Keratinocyte (primary cell): Measurements from ENCODE around the gene KCNN4. TPM values are rescaled to one million over a fixed set of nuclear protein-coding genes. Genes with fewer than 3 reads are reported as not detected.

ENCODE experiments used
- DNase-seq: peaks from one replicate; pipeline ENCODE4 v3.0.0-alpha.2; 2011; ENCODE audit warnings: low read depth, missing footprints, low spot score
- FAIRE-seq: peaks from 2 replicates; lab custom pipeline; 2011; peaks lifted over from hg19 to GRCh38; lab: Jason Lieb, UNC
- H2AFZ ChIP-seq: 2 replicates; pipeline ENCODE4 v1.6.0; 2012; ENCODE audit warnings: low read length, control low read depth, inconsistent platforms; ENCODE audit not compliant: control insufficient read depth
- H3K27ac ChIP-seq: 2 replicates; pipeline ENCODE4 v1.5.1; 2011; ENCODE audit warnings: low read length; ENCODE audit not compliant: control insufficient read depth, insufficient read depth
- H3K27me3 ChIP-seq: 3 replicates; pipeline ENCODE4 v1.6.0; 2011; ENCODE audit warnings: low read length; ENCODE audit not compliant: control insufficient read depth, insufficient read depth; ENCODE audit errors: extremely low read depth
- H3K36me3 ChIP-seq, 2 experiments: 2 replicates in 1 of 2; 3 replicates in 1 of 2; pipeline ENCODE4 v1.5.1; 2011; ENCODE audit warnings: low read length in 2 of 2, mild to moderate bottlenecking in 1 of 2; ENCODE audit not compliant: control insufficient read depth in 2 of 2, insufficient read depth in 2 of 2; ENCODE audit errors: extremely low read depth in 1 of 2
- H3K4me1 ChIP-seq: 3 replicates; pipeline ENCODE4 v1.5.1; 2011; ENCODE audit warnings: low read length; ENCODE audit not compliant: control insufficient read depth, insufficient read depth; ENCODE audit errors: extremely low read depth
- H3K4me2 ChIP-seq: 3 replicates; pipeline ENCODE4 v1.6.0; 2011; ENCODE audit warnings: low read depth, low read length; ENCODE audit not compliant: control insufficient read depth, insufficient read depth; ENCODE audit errors: extremely low read depth
- H3K4me3 ChIP-seq, 3 experiments: fragments of 200-600 bp in 1 of 3; sonication (generic) in 1 of 3; 2 replicates in 2 of 3; 3 replicates in 1 of 3; pipeline ENCODE4 v1.5.1; 2011 to 2016; ENCODE audit warnings: low read length in 3 of 3, mild to moderate bottlenecking in 3 of 3, control low read depth in 2 of 3, inconsistent platforms in 1 of 3, low read depth in 1 of 3, mixed read lengths in 1 of 3, mixed run types in 1 of 3, moderate library complexity in 1 of 3; ENCODE audit not compliant: control insufficient read depth in 2 of 3, insufficient read depth in 2 of 3; ENCODE audit errors: extremely low read depth in 1 of 3
- H3K79me2 ChIP-seq: 2 replicates; pipeline ENCODE4 v1.6.0; 2012; ENCODE audit warnings: low read length; ENCODE audit not compliant: control insufficient read depth, insufficient read depth
- H3K9ac ChIP-seq: 3 replicates; pipeline ENCODE4 v1.6.0; 2011; ENCODE audit warnings: low read length; ENCODE audit not compliant: control insufficient read depth, insufficient read depth; ENCODE audit errors: extremely low read depth
- H3K9me1 ChIP-seq: 3 replicates; pipeline ENCODE4 v1.6.0; 2011; ENCODE audit warnings: low read length; ENCODE audit not compliant: control insufficient read depth, insufficient read depth; ENCODE audit errors: extremely low read depth
- H3K9me3 ChIP-seq: 2 replicates; pipeline ENCODE4 v1.5.1; 2012; ENCODE audit warnings: low read depth, low read length; ENCODE audit not compliant: control insufficient read depth
- H4K20me1 ChIP-seq: 3 replicates; pipeline ENCODE4 v1.6.0; 2011; ENCODE audit warnings: low read length; ENCODE audit not compliant: control insufficient read depth, insufficient read depth; ENCODE audit errors: extremely low read depth
- EZH2 ChIP-seq: IDR thresholded peaks from one replicate; pipeline ENCODE4 v1.6.1; 2012; ENCODE audit warnings: inconsistent platforms, mild to moderate bottlenecking, low read length, moderate library complexity
- dilution Hi-C: fragments of 300-500 bp; cut with MboI; formaldehyde crosslinking; loops from one replicate; pipeline ENCODE4 v1.7.0; 2020; ENCODE audit warnings: low sequenced_read_pairs; ENCODE audit not compliant: extremely low pct_ligation_motif_present
- polyA plus RNA-seq, 5 experiments: library from polyadenylated mRNA; depleted of rRNA in 3 of 5; stranded (reverse) in 3 of 5; stranded (forward) in 1 of 5; unstranded in 1 of 5; fragments of >200 nt; gene quantifications; 1 replicate in 1 of 5; 2 replicates in 3 of 5; 3 replicates in 1 of 5; pipeline versions ENCODE4 v1.2.1 to v1.2.3, GENCODE V29; 2011 to 2012; ENCODE audit warnings: missing spikeins in 2 of 5, low read depth in 1 of 5, low replicate concordance in 1 of 5
- TF ChIP-seq, protein P1 (sequence below), 3 experiments: IDR thresholded peaks in 1 of 3; conservative IDR thresholded peaks in 1 of 3; optimal IDR thresholded peaks in 1 of 3; 2 replicates in 2 of 3; 3 replicates in 1 of 3; pipeline versions ENCODE3 to v1.5.1; 2011; ENCODE audit warnings: low read length in 3 of 3, mild to moderate bottlenecking in 3 of 3, moderate library complexity in 2 of 3, control low read depth in 1 of 3, inconsistent platforms in 1 of 3; ENCODE audit not compliant: insufficient read depth in 2 of 3; ENCODE audit errors: extremely low read depth in 1 of 3

Gene KCNN4
- polyA plus RNA-seq, 1 donor (not counting 4 experiments of a cell fraction or from before 2014, with no cell fraction given), result 9.8 TPM

DNA sequence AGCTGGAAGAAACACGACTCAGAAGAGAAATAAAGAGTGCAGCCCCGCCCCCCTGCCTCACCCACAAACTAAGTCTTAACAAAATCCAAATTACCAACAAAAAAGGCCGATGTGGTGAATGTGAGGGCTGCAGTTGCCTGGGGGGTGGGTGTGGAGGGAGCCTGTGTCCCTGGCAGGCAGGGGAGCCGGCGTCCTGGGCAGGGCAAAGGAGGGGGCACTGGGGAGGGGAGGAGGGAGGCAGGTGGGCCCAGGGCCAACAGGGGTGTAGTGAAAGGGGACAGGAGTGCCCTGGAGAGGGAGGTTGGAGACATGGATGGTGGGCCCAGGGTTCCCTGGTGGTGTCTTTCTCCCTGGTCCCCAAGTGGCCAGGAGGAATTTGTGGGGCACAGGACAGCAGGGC is 60.9 kb downstream of the KCNN4 start:
- Histone ChIP-seq H3K9me1 (no peaks in the 10 kb centered on the region), H3K4me2 (no peak overlapping the region), H2AFZ (no peak overlapping the region), H3K27me3 (no peaks in the 10 kb centered on the region), H3K79me2 (no peaks in the 10 kb centered on the region), H4K20me1 (no peaks in the 10 kb centered on the region), H3K9me3 (no peaks in the 10 kb centered on the region), H3K36me3 (no peaks in the 10 kb centered on the region), H3K4me1 (no peaks in the 10 kb centered on the region), H3K27ac (no peak overlapping the region), H3K4me3 (no peak overlapping the region), H3K9ac (no peak overlapping the region)
- dilution Hi-C loops, result no loop called here
- no peak for TF ChIP-seq EZH2
- TF ChIP-seq, protein P1, sequence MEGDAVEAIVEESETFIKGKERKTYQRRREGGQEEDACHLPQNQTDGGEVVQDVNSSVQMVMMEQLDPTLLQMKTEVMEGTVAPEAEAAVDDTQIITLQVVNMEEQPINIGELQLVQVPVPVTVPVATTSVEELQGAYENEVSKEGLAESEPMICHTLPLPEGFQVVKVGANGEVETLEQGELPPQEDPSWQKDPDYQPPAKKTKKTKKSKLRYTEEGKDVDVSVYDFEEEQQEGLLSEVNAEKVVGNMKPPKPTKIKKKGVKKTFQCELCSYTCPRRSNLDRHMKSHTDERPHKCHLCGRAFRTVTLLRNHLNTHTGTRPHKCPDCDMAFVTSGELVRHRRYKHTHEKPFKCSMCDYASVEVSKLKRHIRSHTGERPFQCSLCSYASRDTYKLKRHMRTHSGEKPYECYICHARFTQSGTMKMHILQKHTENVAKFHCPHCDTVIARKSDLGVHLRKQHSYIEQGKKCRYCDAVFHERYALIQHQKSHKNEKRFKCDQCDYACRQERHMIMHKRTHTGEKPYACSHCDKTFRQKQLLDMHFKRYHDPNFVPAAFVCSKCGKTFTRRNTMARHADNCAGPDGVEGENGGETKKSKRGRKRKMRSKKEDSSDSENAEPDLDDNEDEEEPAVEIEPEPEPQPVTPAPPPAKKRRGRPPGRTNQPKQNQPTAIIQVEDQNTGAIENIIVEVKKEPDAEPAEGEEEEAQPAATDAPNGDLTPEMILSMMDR (optimal IDR thresholded peaks at IDR 0.05 in 1 of 3, IDR thresholded peaks at IDR 0.05 in 1 of 3, conservative IDR thresholded peaks at IDR 0.05 in 1 of 3; ENCODE audit: extremely low read depth in 1 of 3, insufficient read depth in 2 of 3, low read length in 3 of 3), result no peak
- no peak for FAIRE-seq
- DNase-seq, result no peak

DNA sequence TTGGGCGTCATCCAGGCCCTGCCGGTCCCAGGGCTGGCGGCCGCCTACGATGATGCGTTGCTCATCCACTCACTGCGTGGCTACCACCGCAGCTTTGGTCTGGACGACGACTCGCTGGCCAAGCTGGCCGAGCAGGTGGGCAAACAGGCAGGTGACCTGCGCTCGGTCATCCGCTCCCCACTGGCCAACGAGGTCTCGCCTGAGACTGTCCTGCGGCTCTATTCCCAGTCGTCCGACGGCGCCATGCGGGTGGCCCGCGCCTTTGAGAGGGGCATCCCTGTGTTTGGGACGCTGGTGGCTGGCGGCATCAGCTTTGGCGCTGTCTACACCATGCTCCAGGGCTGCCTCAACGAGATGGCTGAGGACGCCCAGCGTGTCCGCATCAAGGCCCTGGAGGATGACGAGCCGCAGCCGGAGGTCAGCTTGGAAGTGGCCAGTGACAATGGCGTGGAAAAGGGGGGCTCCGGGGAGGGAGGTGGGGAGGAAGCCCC is 61.4 kb downstream of the KCNN4 start:
- DNase-seq (no peak), FAIRE-seq (no peak)
- H3K4me2 ChIP-seq, result no peak overlapping the region
- H3K27ac ChIP-seq, result no peak overlapping the region
- no peaks in the 10 kb centered on the region for H3K79me2 ChIP-seq
- H2AFZ ChIP-seq, result no peak overlapping the region
- H4K20me1 ChIP-seq, result no peaks in the 10 kb centered on the region
- no peak overlapping the region for H3K4me3 ChIP-seq
- no peak overlapping the region for H3K9ac ChIP-seq
- TF ChIP-seq, protein P1 (optimal IDR thresholded peaks at IDR 0.05 in 1 of 3, IDR thresholded peaks at IDR 0.05 in 1 of 3, conservative IDR thresholded peaks at IDR 0.05 in 1 of 3; ENCODE audit: extremely low read depth in 1 of 3, insufficient read depth in 2 of 3, low read length in 3 of 3), result no peak
- TF ChIP-seq EZH2, result no peak
- dilution Hi-C loops, result no loop called here
- H3K36me3 ChIP-seq, result no peaks in the 10 kb centered on the region
- no peaks in the 10 kb centered on the region for H3K4me1 ChIP-seq
- H3K27me3 ChIP-seq, result no peaks in the 10 kb centered on the region
- H3K9me3 ChIP-seq, result no peaks in the 10 kb centered on the region
- no peaks in the 10 kb centered on the region for H3K9me1 ChIP-seq
